GM12875 (cell line): ENCODE data around the gene ECT2L.

Source experiments
- H3K4me3 ChIP-seq: one replicate; pipeline ENCODE4 v1.5.1; 2011; ENCODE audit warnings: low read depth, low read length, control low read depth
- CTCF ChIP-seq: IDR thresholded peaks from 2 replicates; pipeline ENCODE4 v1.5.1; 2011; ENCODE audit warnings: low read depth, mild to moderate bottlenecking, control low read depth, inconsistent platforms, low read length, moderate library complexity, borderline replicate concordance; ENCODE audit not compliant: insufficient read depth

ECT2L gene

GRCh38 chr6:138882369-138883017 lies 86.6 kb downstream of the ECT2L start:
- TF ChIP-seq CTCF: no peak
- H3K4me3 ChIP-seq: no peak overlapping the region

GRCh38 chr6:138885156-138885819 lies 89.4 kb downstream of the ECT2L start:
- no peak for TF ChIP-seq CTCF

DNA sequence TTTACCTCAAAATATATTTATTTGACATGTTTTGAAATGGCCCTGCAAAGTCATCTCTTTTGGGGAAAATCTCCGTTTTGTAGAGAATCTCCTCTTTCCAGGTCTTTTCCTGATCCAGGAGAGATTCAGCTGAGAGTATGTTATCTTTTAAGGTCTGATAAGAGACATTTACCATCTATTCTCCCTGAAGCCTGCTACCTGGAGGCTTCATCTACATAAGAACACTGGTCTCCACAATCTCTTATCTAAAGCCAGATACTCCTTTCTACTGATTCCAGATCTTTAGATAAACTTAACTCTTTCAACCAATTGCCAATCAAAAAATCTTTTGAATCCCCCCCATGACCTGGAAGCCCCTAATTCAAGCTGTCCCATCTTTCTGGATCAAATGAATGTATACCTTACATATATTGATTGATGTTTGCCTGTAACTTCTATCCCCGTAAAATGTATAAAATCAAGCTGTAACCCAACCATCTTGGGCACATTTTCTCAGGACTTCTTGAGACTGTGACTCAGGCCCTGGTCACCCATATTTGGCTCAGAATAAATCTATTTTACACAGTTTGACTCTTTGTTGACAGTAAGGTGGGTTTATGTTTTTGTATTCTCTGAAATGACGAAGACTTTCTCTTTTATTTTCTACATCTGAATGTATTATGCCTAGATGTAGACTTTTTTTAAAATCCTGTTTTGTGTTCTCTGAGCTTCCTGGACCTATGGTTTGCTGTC lies 95.5 kb downstream of the ECT2L start:
- TF ChIP-seq CTCF: no peak
- no peak overlapping the region for H3K4me3 ChIP-seq

More at GRCh38 chr6:138885156-138885819, 89.4 kb downstream of the ECT2L start:
- no peak overlapping the region for H3K4me3 ChIP-seq

GRCh38 chr6:138896104-138896756 lies 100.3 kb downstream of the ECT2L start:
- no peak overlapping the region for H3K4me3 ChIP-seq
- no peak for TF ChIP-seq CTCF

DNA sequence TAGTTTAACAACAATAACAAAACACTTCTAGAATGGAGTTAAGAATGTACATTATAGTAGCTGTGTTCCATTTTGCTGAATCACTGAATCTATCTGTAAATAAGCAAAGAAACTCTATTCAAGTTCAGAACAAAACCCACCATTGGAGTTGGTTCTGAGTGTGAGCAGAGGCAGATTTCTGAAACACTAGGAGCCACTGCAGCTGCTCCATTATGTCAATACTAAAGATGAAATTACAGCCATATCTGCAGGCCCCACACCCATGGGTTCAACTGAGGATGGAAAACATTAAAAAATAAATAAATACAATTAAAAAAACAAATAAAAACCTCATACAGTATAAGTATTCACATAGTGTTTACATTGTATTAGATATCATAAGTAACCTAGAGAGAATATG lies 101.1 kb downstream of the ECT2L start:
- TF ChIP-seq CTCF: no peak
- H3K4me3 ChIP-seq: no peak overlapping the region

- no peak for TF ChIP-seq CTCF
- no peak overlapping the region for H3K4me3 ChIP-seq
Observed at GRCh38 chr6:138907167-138907566, 111.3 kb downstream of the ECT2L start.
